CD8-positive, alpha-beta memory T cell (primary cell): ENCODE results near the gene BDKRB1. TPM values are rescaled to one million over a fixed set of nuclear protein-coding genes. Genes with fewer than 3 reads are reported as not detected.

Experiments used
- CTCF ChIA-PET: fragments of 350-600 bp; sonication (Branson Sonifier 250); formaldehyde crosslinking; loops from one replicate; lab custom pipeline; 2021; ENCODE audit warnings: antibody characterized with exemption; lab: Charles Lee
- POLR2A ChIA-PET: fragments of 350-600 bp; sonication (Branson Sonifier 250); formaldehyde crosslinking; loops from one replicate; lab custom pipeline; 2021; ENCODE audit warnings: antibody characterized with exemption; lab: Charles Lee
- DNase-seq, 5 donors: peaks; one replicate each; pipeline versions ENCODE4 v3.0.0 to v3.0.0-alpha.2; 2020 to 2022; ENCODE audit warnings: mixed read lengths in 1 of 5
- H3K27ac ChIP-seq: one replicate; pipeline ENCODE4 v1.7.0; 2013; ENCODE audit warnings: low read depth, mild to moderate bottlenecking, low read length, moderate library complexity
- H3K27me3 ChIP-seq: 2 replicates; pipeline ENCODE4 v1.7.0; 2013; ENCODE audit warnings: low read length, mild to moderate bottlenecking; ENCODE audit not compliant: insufficient read depth, poor library complexity, severe bottlenecking
- H3K36me3 ChIP-seq: 2 replicates; pipeline ENCODE4 v1.7.0; 2013; ENCODE audit warnings: mild to moderate bottlenecking, low read length, moderate library complexity; ENCODE audit not compliant: insufficient read depth
- H3K4me1 ChIP-seq: 2 replicates; pipeline ENCODE4 v1.7.0; 2013; ENCODE audit warnings: mild to moderate bottlenecking, low read length, moderate library complexity; ENCODE audit not compliant: insufficient read depth
- H3K4me3 ChIP-seq: 2 replicates; pipeline ENCODE4 v1.7.0; 2013; ENCODE audit warnings: mild to moderate bottlenecking, low read length
- H3K9me3 ChIP-seq: 2 replicates; pipeline ENCODE4 v1.7.0; 2013; ENCODE audit warnings: mild to moderate bottlenecking, low read length
- H3K27ac Mint-ChIP-seq, 8 donors: one replicate each; pipeline ENCODE4 v1.8.0; 2020 to 2021; ENCODE audit warnings: mixed read lengths in 8 of 8, mild to moderate bottlenecking in 6 of 8, inconsistent platforms in 3 of 8, moderate library complexity in 3 of 8
- H3K27me3 Mint-ChIP-seq, 2 donors: one replicate each; pipeline ENCODE4 v1.8.0; 2020 to 2021; ENCODE audit warnings: mixed read lengths in 2 of 2, mild to moderate bottlenecking in 1 of 2, moderate library complexity in 1 of 2
- H3K36me3 Mint-ChIP-seq, 3 donors: one replicate each; pipeline ENCODE4 v1.8.0; 2020 to 2021; ENCODE audit warnings: mixed read lengths in 3 of 3, inconsistent platforms in 1 of 3, mild to moderate bottlenecking in 1 of 3
- H3K4me1 Mint-ChIP-seq, 3 donors: one replicate each; pipeline ENCODE4 v1.8.0; 2020 to 2021; ENCODE audit warnings: mixed read lengths in 3 of 3, inconsistent platforms in 1 of 3, mild to moderate bottlenecking in 1 of 3
- H3K4me3 Mint-ChIP-seq, 7 donors: one replicate each; pipeline ENCODE4 v1.8.0; 2020 to 2021; ENCODE audit warnings: mixed read lengths in 7 of 7, mild to moderate bottlenecking in 6 of 7, moderate library complexity in 4 of 7, inconsistent platforms in 2 of 7
- H3K9me3 Mint-ChIP-seq, 5 donors: one replicate each; pipeline ENCODE4 v1.8.0; 2020 to 2022; ENCODE audit warnings: mixed read lengths in 5 of 5, mild to moderate bottlenecking in 3 of 5, moderate library complexity in 2 of 5, inconsistent platforms in 1 of 5
- polyA plus RNA-seq: library from polyadenylated mRNA; unstranded; fragments of 300-500 nt; fragmentation: Illumina TruSeq; gene quantifications from one replicate; pipeline ENCODE4 v1.2.3, GENCODE V29; 2021
- total RNA-seq, 2 experiments: library from RNA; stranded (reverse); gene quantifications; one replicate each; pipeline ENCODE4 v1.2.3, GENCODE V29; 2021

BDKRB1 gene
- total and polyA plus RNA-seq, 3 experiments from 2014 or later = not detected

DNA sequence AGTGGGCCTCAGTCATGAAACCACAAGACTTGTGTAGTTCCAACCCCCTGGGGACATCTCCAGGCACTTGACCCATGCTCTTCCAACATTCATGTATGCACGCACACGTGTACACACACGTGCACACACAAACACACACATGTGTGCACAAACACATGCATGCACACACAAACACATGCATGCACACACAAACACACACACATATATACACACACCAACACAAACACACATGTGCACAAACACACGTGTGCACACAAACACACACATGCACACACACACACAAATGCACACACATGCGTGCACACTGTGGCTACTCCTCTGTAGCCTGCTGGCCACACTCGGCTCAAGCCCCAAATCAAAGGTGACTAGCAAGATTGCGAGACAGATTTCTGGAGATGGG is 28.6 kb upstream of the BDKRB1 start:
- H3K27ac ChIP-seq = no peak overlapping the region
- peaks cover 0 to 3% (median 0%) of the 10 kb centered on the region in 3 donors for H3K36me3 Mint-ChIP-seq
- DNase-seq = no peak
- H3K36me3 ChIP-seq = no peaks in the 10 kb centered on the region
- H3K27me3 ChIP-seq = peaks cover 2% of the 10 kb centered on the region
- POLR2A ChIA-PET = no interaction called here
- no peaks in the 10 kb centered on the region for H3K9me3 Mint-ChIP-seq
- no peak overlapping the region for H3K4me3 Mint-ChIP-seq
- peaks cover 6 to 26% of the 10 kb centered on the region in 2 donors for H3K27me3 Mint-ChIP-seq
- no peaks in the 10 kb centered on the region for H3K4me1 ChIP-seq
- no peaks in the 10 kb centered on the region for H3K4me1 Mint-ChIP-seq
- no peaks in the 10 kb centered on the region for H3K9me3 ChIP-seq
- H3K4me3 ChIP-seq = no peak overlapping the region
- no peak overlapping the region for H3K27ac Mint-ChIP-seq
- CTCF ChIA-PET = no interaction called here

DNA sequence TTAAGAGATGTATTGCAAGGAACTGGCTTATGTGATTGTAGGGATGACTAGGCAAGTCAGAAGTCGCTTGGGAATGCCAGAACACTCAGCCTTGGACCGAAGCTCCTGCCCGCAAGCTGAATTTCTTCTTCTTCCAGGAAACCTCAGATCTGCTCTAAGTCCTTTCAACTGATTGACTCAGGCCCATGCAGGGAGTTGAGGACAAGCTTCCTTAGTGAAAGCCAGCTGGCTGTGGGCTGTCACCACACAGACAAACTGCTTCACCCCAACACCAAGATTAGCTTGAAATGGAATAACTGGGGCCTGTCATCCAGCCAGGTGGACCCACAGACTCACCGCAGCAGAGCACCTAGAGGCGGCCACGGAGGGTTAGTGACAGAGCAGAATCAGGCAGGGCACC is 26.7 kb upstream of the BDKRB1 start:
- Mint-ChIP-seq H3K9me3 (no peaks in the 10 kb centered on the region), H3K4me3 (no peak overlapping the region), H3K27ac (no peak overlapping the region), H3K4me1 (no peaks in the 10 kb centered on the region), H3K36me3 (peaks cover 0 to 3% (median 0%) of the 10 kb centered on the region in 3 donors), H3K27me3 (peaks cover 8 to 28% of the 10 kb centered on the region in 2 donors)
- DNase-seq = no peak
- Histone ChIP-seq H3K36me3 (no peaks in the 10 kb centered on the region), H3K27ac (no peak overlapping the region), H3K4me1 (no peaks in the 10 kb centered on the region), H3K27me3 (peaks cover 3% of the 10 kb centered on the region), H3K4me3 (no peak overlapping the region), H3K9me3 (no peaks in the 10 kb centered on the region)
- ChIA-PET CTCF (no interaction called here), POLR2A (no interaction called here)

DNA sequence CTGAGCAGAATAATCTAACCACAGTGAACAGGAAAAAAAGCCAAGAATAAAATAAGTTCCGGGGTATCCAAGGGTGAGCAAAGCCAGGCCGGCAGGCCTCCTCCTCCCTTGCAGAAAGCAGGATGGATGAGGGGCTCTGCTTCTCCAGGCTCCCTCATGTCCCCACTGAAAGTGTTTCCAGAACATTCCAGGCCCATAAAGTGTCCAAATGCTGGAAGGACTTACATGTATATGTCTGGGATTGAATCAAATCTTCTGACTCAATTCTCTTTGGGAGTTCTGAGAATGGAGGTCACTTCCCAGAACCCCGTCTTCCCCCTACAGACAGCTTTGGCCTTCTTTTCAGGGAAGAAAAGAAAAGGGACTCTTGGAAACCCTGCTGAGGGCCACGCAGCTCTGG is 25.0 kb upstream of the BDKRB1 start:
- POLR2A ChIA-PET = no interaction called here

DNA sequence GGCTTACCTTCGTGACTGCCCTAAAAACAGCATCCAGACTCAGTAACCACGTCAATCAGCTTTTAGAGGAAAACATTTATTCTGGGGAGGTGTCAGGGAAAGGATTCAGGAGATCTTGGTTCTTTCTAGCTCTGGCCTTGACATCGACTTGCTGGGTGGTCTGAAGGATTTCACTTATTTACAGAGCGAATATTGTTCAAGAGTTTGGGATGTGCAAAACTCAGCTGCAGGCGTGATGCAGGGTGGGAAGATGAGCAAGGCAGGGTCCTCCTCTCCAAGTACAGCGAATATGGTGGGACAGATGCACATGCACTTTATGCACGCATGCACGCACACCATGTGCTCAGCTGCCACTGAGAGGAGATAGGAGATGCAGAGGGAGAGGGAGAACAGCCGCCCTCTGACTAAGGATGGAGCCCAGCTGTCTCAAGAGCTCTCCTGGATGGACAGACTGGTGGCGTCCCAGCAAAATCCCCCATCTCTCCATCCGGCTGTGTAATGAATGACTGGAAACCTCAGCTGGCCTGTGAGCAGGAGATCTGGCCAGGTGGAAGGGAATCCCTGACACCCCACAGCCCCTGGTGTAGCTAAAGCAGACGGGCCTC is 24.4 kb upstream of the BDKRB1 start:
- POLR2A ChIA-PET = no interaction called here
- Histone ChIP-seq H3K4me3 (no peak overlapping the region), H3K9me3 (no peaks in the 10 kb centered on the region), H3K4me1 (no peaks in the 10 kb centered on the region), H3K36me3 (no peaks in the 10 kb centered on the region), H3K27me3 (peaks cover 3% of the 10 kb centered on the region), H3K27ac (no peak overlapping the region)
- Mint-ChIP-seq H3K27me3 (peaks cover 14 to 16% of the 10 kb centered on the region in 2 donors), H3K4me1 (no peaks in the 10 kb centered on the region), H3K9me3 (no peaks in the 10 kb centered on the region), H3K4me3 (no peak overlapping the region), H3K27ac (no peak overlapping the region), H3K36me3 (peaks cover 0 to 3% (median 0%) of the 10 kb centered on the region in 3 donors)
- no peak for DNase-seq
- CTCF ChIA-PET = no interaction called here

More for the DNA sequence above, 25.0 kb upstream of the BDKRB1 start:
- Histone ChIP-seq H3K27me3 (peaks cover 3% of the 10 kb centered on the region), H3K27ac (no peak overlapping the region), H3K9me3 (no peaks in the 10 kb centered on the region), H3K36me3 (no peaks in the 10 kb centered on the region), H3K4me1 (no peaks in the 10 kb centered on the region), H3K4me3 (no peak overlapping the region)
- Mint-ChIP-seq H3K36me3 (peaks cover 0 to 3% (median 0%) of the 10 kb centered on the region in 3 donors), H3K27me3 (peaks cover 14 to 17% of the 10 kb centered on the region in 2 donors), H3K9me3 (no peaks in the 10 kb centered on the region), H3K27ac (no peak overlapping the region), H3K4me3 (no peak overlapping the region), H3K4me1 (no peaks in the 10 kb centered on the region)
- no peak for DNase-seq
- CTCF ChIA-PET = no interaction called here

DNA sequence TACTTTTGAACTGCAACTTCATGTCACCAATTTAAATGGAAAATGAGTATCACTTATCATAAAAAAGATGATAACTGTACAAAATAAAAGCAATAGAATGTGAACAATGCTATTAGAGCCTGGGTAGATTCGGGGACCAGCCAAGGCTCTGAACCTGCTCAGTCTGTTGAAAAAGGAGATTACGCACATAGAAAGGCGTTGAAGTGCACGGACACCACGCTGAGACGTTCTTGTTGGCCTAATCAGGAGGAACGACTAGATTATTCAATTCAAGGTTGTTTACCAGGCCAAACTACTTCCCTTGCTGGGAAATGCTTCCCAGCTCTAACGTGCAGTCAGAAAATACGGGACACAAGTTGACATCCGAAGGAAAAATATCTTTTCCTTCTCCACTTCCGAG is 23.5 kb upstream of the BDKRB1 start:
- no peak overlapping the region for H3K27ac Mint-ChIP-seq
- Histone ChIP-seq H3K27me3 (peaks cover 3% of the 10 kb centered on the region), H3K4me1 (no peaks in the 10 kb centered on the region), H3K4me3 (no peak overlapping the region), H3K9me3 (no peaks in the 10 kb centered on the region), H3K27ac (no peak overlapping the region), H3K36me3 (no peaks in the 10 kb centered on the region)
- H3K4me1 Mint-ChIP-seq = no peaks in the 10 kb centered on the region
- H3K9me3 Mint-ChIP-seq = no peaks in the 10 kb centered on the region
- H3K36me3 Mint-ChIP-seq = peaks cover 0 to 2% (median 0%) of the 10 kb centered on the region in 3 donors
- ChIA-PET CTCF (no interaction called here), POLR2A (no interaction called here)
- DNase-seq = no peak
- H3K27me3 Mint-ChIP-seq = peaks cover 14 to 16% of the 10 kb centered on the region in 2 donors
- no peak overlapping the region for H3K4me3 Mint-ChIP-seq

DNA sequence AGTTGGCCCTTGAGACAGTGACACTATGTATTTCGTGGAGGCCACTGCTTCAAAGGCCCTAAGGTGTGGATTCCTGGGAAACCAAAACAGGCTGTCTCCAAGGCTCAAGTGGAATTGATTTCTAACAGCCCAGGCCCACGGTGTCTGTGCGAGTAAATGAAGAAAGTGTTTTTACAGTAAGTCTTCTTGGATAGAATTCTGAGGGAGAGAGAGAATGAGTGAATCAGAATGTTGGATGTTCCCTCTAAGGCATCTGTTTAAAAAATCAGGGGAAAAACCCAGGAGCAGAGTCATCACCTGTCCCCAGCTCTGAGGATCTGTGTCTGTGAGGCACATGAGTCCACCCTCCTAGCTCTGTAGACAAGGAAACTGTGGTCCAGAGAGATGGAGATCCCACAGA is 22.3 kb upstream of the BDKRB1 start:
- Mint-ChIP-seq H3K36me3 (no peaks in the 10 kb centered on the region), H3K4me1 (no peaks in the 10 kb centered on the region), H3K27ac (no peak overlapping the region), H3K4me3 (no peak overlapping the region), H3K9me3 (no peaks in the 10 kb centered on the region), H3K27me3 (peaks cover 12 to 16% of the 10 kb centered on the region in 2 donors)
- ChIA-PET POLR2A (no interaction called here), CTCF (no interaction called here)
- Histone ChIP-seq H3K27me3 (peaks cover 3% of the 10 kb centered on the region), H3K27ac (no peak overlapping the region), H3K4me1 (no peaks in the 10 kb centered on the region), H3K4me3 (no peak overlapping the region), H3K36me3 (no peaks in the 10 kb centered on the region), H3K9me3 (no peaks in the 10 kb centered on the region)
- DNase-seq = no peak

DNA sequence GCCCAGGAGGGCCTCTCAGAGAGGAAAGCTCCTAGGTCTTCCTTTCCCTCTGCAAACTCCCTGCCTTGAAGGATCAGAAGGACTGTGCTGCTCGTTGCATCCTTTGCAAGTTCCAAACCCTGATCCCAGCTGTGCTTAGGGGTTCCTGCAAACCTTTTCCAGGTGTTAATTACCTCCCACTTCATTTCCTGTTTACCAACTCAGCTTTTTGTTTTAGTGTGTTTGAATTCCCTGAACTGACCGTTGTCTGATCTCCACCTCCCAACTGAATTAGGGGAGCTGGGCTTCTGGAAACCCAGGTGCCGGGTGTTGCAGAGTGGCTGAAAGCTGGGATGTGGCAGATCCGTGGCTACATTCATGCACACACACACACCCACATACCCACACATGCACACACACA is 20.6 kb upstream of the BDKRB1 start:
- no peak overlapping the region for H3K27ac Mint-ChIP-seq
- DNase-seq = no peak
- POLR2A ChIA-PET = no interaction called here
- CTCF ChIA-PET = no interaction called here
- H3K36me3 Mint-ChIP-seq = no peaks in the 10 kb centered on the region
- peaks cover 12% of the 10 kb centered on the region in 2 donors for H3K27me3 Mint-ChIP-seq
- no peak overlapping the region for H3K4me3 ChIP-seq
- H3K9me3 Mint-ChIP-seq = no peaks in the 10 kb centered on the region
- no peaks in the 10 kb centered on the region for H3K9me3 ChIP-seq
- peaks cover 3% of the 10 kb centered on the region for H3K27me3 ChIP-seq
- H3K4me3 Mint-ChIP-seq = no peak overlapping the region
- no peaks in the 10 kb centered on the region for H3K4me1 Mint-ChIP-seq
- H3K36me3 ChIP-seq = no peaks in the 10 kb centered on the region
- H3K4me1 ChIP-seq = no peaks in the 10 kb centered on the region
- H3K27ac ChIP-seq = no peak overlapping the region

DNA sequence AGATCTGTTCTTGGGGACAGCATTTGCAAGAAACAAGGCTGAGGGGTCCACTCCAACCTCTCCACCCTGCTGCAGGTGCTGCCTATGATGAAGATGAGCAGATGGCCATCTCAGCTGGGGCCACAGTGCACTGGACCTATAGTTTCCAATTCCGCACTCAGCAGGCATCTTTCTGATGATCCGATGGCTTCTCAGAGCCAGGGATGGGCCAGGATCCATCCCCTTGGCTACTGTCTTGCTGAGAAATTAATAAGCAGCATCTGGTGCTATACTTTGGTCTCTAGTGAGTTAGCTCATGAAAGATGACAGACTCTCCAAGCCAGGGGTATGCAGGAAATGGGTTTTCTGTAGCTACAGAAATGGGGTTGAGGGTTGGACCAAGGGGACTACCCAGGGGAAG is 18.4 kb upstream of the BDKRB1 start:
- Histone ChIP-seq H3K27me3 (no peaks in the 10 kb centered on the region), H3K27ac (no peak overlapping the region), H3K9me3 (no peaks in the 10 kb centered on the region), H3K36me3 (no peaks in the 10 kb centered on the region), H3K4me3 (no peak overlapping the region), H3K4me1 (no peaks in the 10 kb centered on the region)
- Mint-ChIP-seq H3K27ac (no peak overlapping the region), H3K4me3 (no peak overlapping the region), H3K27me3 (peaks cover 10% of the 10 kb centered on the region in 2 donors), H3K4me1 (no peaks in the 10 kb centered on the region), H3K9me3 (no peaks in the 10 kb centered on the region), H3K36me3 (no peaks in the 10 kb centered on the region)
- CTCF ChIA-PET = no interaction called here
- no peak for DNase-seq
- POLR2A ChIA-PET = no interaction called here
